Heart left ventricle (tissue), 13 donors: ENCODE results near the gene AGXT.

Experiments used
- CTCF ChIP-seq, 12 donors: fragments of 200-600 bp; sonication (generic) in 4 of 12; IDR thresholded peaks; one replicate each; pipeline versions ENCODE4 v1.5.0 to v1.8.0; 2018 to 2022; ENCODE audit warnings: antibody characterized with exemption in 12 of 12, mild to moderate bottlenecking in 5 of 12
- POLR2A ChIP-seq, 2 donors: fragments of 450-650 bp; IDR thresholded peaks; one replicate each; pipeline ENCODE4 v1.6.1; 2017; ENCODE audit warnings: antibody characterized with exemption in 2 of 2, mild to moderate bottlenecking in 2 of 2, moderate library complexity in 2 of 2
- donor health status: ischemic (EF 13 %, LVEDD 7.1; RV severe dilation, severe dysfunction).
- donor health status: DM: no; HTN: yes; CAD: no.
- donor health status: DM: no; HTN: no; CAD: no.
- donor health status: ischemic (EF 25% LVEDD 6.9; RV normal size, moderate dysfunction).
- donor health status: ischemic (EF 25% LVEDD 5.7; RV mildly dilated, moderate dysfunction).
- donor health status: ischemic (EF 35%, LVEDD 5.7; RV mildly dilated, moderate dysfunction).
- donor health status: nonischemic (EF 11% LVEDD 7.7; RV severe dilation, severe dysfunction).
- donor health status: DM: yes; HTN: yes; CAD: no.
- donor health status: PGD.
- donor health status: ischemic (EF 29% LVEDD 5.4; RV normal size, mild dysfunction).
- donor health status: nonischemic (EF 23%, LVEDD 6.1; RV moderate dilation, normal function).

DNA sequence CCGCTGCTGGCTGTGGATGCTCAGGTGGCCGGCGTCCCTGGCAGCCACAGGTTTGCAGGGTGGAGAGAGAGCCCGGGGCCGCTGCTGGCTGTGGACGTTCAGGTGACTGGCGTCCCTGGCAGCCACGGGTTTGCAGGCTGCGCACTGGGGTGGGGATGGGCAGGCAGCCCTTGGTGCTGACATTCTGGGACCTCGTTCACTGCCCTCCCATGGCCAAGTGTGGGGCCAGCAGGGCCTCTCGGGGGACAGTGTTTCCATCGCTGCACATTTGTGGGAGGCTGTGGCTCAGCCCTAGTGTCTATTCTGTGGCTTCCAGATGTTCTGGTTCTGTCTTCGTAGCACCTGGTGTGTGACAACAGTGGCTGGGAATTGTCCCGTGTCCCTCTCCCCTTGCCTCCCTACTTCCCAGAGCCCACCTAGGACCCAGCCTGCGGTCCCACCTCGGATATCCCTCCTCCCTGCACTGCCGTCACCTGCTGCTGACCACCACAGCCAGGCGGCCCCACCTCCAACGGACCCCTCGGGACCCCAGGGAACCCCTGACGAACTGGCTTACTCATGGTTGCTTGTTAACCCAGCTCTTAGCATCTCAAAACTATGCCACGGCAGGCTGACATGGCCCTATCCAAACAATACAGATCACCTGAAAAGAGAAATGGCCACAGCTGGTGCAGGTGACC lies 38.4 kb downstream of the AGXT start:
- TF ChIP-seq CTCF (IDR thresholded peaks at IDR 0.05) (no peak), POLR2A (IDR thresholded peaks at IDR 0.05) (no peak)
